ENCODE data around the gene PLA2G2C.

GRCh38 chr1:20125100-20125499, 61.2 kb downstream of the PLA2G2C start:
- no peak for TF ChIP-seq CTCF (IDR thresholded peaks at IDR 0.05)
- TF ChIP-seq EZH2 (IDR thresholded peaks at IDR 0.05; ENCODE audit: borderline replicate concordance, insufficient read depth, low read depth, low read length, poor library complexity, severe bottlenecking) = no peak

Measured in B cell (primary cell).